HG03196 (cell line): Measurements from ENCODE around the gene FAAP20.

Source experiments
- ATAC-seq: cut with Tn5 transposase; IDR thresholded peaks from one replicate; pipeline ENCODE4 v1.9.1; 2021; ENCODE audit not compliant: unreplicated experiment

Gene FAAP20

DNA sequence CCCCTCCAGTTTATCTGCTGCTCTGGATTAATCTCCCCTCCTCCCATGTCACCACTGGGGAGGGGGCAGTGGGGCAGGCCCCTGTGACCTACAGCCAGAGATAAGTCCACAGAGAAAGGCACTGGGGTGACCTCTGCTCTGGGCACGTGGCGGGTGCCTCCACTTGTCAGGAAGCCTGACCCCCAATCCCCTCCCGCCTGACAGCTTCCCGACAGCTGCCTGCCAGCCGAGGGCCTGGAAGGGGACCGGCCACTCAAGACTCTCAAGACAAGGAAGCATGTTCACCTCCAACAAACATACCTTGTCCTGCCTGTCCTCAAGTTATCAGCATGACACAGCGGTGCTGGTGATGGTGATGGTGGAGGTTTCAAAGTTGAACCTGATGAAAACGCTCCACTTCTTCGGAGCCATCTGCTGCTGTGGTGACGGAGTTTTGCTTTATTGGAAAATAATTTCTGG lies 3.2 kb upstream of the FAAP20 start:
- ATAC-seq = no peak

DNA sequence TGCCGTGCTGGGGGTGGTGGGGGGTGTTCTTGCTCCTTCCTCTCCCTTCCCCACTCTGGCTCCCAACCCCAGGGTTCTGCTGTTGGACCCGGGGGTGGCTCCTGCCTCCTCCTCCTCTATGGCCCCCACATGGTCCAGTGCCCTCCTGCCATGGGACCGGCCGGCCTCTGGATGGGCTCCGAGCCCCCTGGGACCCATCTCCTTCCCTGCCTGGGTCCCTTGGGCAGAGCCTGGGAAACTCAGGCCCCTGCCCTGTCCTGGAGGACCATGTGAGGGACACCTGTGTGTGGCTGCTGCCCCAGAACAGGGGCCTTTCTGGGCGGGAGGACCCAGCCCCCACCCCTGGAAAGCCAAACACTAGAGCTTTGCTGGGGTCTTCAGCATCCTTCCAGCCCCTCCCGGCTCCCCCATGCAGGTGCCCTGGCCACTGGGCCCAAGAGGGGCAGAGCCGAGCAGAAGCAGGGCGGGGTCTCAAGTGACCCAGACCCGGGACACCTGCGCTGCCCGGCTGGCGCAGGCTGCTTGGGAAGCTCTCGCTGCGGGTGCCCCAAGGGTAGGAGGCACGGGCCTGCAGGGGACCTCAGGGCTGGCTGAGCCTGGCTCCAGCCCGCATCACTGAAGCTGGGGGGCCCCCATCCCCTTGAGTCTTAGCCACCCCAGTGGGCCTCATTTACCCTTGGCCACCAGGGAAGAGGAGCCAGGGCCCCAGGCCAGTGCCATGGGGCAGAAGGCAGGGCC lies 2.5 kb upstream of the FAAP20 start:
- no peak for ATAC-seq

DNA sequence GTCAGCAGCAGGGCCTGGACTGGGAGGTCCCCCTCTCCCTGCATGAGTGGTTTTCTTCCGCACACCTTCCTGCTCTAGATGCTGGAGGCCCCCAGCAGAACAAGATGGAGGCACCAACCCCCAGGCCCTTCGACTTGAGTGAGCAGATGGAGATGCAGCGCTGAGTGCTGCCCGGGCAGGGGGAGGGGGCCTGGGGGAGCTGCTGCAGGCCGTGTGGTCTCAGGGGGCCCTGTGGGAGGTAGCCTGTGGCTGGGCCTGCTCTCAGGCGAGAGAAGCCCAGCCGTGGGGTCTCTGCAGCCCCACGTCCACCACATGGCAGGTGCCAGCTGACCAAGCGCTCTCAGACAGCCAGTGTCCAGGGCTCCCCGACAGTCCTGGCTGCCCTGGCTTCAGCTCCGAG lies 1.2 kb upstream of the FAAP20 start:
- no peak for ATAC-seq

DNA sequence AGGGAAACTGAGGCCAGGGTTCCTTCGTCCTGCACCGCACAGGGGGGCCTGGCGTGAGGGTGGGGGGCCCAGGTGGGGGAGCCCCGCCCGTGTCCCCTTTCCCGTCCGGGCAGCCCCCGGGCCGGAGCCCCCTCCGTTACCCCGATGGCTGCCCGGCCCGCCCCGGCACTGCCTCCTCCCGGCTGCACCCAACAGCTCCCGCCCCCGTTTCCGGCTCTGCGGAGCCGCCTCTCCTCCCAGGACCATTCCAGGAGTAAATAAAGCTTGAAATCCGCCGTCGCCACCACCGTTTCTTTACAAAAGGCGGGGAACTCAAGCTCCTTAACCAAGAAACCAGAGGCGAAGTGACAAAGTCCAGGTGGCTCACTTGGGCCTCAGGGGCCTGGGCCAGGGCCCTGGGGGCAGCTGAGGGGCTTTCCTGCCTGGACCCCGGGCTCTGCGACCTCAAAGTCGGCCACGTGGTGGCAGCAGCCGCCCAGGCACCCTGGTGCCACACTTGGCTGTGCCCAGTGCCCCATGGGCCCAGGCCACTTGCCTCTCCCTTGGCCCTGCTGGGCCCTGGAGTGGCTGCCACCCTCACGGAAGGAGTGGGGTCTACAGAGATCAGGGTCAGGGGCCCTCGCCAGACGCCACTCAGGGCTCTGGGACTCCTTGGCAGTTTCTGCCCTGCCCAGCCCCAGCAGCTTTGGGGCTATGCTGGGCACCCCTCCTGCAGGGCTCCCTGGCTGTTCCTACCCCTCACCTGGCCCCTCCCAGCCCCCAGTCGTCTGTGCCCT lies 514 bp upstream of the FAAP20 start:
- ATAC-seq = peak; percentile 57

DNA sequence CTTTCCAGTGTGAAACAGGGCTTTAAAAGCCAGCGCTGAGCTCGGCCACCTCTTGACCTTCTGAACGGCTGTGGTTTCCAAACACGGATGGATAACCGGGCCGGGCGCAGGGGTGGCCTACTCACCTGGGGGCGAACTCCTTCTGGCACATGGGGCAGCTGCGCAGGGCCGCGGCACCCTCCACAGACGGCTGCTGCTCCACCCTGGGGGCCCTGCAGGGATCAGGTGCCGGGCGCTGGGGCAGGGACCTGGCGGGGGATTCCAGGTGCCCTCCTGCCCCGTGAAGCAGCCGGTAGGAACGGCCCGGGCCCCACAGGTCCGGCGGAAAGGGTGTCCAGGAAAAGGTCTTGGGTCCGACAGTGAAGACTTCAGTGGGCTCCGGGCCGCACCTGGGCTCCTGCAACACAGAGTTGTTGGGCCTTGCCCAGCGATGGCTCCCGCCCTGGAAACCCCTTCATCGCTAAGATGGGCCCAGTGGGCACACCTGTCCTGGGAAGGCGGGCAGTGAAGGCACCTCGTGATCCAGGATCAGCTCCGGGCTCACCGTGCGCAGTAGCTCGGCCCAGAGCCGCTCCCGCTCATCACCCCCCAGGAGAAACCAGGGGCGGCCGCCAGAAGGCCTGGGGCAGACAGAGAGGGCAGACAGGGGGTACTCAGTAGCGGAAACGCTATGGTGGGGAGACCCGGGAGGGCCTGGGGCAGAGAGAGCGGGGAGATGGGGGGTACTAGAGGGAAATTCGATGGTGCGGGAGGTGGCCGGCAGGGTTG lies 874 bp downstream of the FAAP20 start:
- no peak for ATAC-seq

DNA sequence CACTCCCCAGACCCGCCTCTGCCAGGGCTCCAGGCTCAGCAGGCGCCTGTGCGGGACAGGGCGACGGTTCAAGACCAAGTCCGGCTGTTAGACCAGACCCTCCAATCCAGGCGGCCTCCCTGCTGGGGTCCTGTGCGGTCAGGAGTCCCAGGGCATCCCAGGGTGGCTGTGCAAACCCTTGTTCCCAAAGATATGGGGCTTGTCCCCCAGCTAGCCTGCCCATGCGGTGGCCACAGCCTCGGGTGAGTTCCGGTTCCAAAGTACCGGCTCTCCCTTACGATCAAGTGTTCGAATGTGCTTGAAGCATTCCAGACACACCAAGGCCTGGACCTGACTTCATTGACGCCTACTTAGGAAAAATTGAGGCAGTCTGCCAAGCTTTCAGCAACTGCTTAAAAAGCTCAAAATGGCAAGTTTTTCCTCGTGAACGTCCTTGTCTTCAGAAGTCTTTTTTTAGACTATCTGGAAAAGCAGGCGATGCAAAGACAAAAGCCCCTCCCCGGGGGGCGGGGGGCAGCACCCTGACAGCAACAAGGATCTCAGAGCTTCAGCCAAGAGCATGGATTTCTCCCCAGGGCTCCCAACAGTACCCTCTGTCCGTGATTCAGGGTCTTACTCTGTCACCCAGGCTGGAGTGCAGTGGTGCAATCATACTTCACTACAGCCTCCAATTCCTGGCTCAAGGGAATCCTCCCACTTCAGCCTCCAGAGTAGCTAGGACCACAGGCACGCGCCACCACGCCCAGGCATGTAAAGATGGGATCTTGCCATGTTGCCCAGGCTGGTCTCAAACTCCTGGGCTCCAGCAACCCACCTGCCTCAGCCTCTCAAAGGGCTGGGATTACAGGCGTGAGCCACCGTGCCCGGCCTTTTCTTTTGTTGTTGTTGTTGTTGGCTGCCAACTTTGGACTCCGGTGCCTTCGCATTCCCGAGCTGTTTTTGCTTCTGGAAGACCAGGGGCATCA lies 2.3 kb downstream of the FAAP20 start:
- ATAC-seq = no peak

DNA sequence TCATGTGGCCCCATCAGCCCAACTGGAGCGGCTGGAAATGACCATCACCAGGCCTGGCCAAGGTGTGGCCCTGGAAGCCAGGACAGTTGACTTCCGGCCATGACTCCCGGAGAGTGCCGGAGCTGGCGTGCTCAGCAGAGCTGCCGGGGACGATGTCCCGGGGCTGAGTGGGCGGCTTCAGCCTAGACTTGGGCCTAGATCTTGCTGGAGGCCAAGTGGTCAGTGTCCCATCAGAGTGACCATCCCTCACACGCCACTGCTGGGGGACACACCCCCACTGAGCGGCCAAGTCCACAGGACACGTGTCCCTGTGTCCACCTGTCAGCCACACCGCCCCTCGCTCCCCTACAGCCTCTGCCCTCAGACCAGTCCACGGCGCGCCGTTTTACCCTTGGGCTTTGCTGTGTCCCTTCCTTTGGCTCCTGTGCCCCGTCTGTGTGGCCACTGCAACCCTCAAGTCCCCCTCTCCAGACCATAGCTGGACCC lies 4.0 kb downstream of the FAAP20 start:
- ATAC-seq = no peak

DNA sequence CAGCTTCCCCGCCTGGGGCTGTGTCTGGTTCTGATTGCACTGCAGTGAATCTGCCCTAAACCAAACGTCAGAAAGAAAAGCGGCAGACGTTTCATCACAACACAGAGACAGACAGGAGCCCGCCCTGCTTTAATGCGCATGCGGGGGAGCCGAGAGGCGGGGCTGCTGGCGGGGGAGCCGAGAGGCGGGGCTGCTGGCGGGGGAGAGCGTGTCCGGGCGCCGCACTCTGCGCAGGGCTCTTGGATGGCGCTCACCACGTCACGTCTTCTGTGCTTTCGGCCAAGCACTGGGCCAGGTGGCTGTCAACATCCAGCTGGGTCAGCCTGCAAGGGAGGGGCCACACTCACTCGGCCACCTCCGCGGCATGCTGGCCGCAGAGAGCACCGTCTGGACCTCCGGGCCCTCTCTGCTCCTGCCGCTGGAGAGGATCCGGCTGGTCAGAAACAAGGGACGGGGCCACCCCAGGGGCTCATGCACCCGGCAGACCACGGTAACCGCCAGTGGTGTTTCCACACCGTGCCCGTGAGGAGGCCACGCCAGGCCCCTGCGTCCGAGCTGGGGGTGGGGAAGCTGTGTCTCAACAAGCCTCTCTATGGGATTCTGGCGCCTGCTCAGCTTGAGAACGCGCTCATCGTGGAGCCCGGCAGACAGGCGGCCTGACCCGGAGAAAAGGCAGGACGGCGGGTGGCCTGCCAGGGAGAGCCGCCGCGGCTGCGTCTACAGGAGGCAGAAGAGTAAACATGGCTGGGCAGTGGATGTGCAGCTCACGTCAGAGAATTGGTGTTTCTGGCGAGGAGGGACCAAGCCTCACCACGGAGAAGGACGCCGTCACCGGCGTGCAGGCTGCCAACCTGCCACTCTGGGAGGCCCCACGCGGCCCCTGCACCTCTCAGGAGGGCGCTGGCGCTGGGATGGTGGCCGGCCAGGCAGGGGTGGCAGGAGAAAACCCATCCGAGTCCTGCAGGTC lies 4.8 kb downstream of the FAAP20 start:
- no peak for ATAC-seq

DNA sequence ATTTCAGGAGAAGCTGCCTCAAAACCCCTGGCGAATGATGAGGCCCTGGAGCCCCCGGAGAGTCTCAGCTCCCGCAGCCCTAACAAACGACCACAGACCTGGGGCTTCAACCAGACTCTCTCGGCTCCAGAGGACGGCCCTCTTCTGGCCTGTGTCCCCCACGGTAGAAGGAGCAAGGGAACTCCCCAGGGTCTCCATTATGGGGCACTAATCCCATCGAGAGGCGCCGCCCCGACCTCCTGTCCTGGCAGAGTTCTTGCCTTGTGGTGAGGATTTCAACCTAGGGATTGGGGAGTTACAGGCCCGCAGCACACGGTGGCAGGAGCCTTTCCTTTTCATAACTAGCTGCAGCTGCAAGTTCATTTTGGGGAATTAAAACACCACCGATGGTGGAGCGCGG lies 6.2 kb downstream of the FAAP20 start:
- ATAC-seq = no peak

DNA sequence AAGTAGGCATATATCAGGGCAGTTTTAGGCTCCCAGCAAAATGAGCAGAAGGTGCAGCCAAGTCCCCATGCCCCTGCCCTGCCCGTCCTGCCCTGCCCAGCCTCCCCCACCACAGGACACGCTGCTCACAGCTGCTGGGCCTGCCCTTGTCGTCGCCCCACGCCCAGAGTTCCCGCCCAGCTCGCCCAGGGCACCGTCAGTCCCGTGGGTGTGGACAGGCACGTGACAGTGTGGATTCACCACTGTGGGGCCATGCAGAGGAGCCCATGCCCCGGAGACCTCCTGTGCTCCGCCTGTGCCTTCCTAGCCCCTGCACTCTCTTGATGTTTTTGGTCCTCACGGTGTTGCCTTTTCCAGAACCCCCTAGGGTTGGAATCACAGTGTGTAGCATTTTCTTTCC lies 7.0 kb downstream of the FAAP20 start:
- ATAC-seq = no peak

DNA sequence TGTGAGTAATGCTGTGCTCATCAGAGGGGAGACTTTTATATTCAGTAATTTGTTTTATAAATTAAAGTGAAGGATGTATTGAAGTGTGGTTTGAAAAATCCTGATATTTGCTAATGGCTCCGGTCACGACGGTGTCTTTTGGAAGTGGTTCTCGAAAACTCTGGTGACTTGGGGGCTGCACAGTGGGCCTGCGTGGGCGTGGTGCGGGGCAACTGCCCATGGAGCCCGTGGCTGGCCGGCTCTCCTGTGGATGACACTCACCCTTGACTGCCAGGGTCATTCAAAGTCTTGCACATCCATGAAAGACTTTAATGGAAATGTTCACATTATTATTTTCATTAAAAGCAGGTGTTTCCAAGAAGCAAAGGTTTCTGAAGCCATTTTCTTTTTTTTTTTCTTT lies 7.7 kb downstream of the FAAP20 start:
- ATAC-seq = no peak

DNA sequence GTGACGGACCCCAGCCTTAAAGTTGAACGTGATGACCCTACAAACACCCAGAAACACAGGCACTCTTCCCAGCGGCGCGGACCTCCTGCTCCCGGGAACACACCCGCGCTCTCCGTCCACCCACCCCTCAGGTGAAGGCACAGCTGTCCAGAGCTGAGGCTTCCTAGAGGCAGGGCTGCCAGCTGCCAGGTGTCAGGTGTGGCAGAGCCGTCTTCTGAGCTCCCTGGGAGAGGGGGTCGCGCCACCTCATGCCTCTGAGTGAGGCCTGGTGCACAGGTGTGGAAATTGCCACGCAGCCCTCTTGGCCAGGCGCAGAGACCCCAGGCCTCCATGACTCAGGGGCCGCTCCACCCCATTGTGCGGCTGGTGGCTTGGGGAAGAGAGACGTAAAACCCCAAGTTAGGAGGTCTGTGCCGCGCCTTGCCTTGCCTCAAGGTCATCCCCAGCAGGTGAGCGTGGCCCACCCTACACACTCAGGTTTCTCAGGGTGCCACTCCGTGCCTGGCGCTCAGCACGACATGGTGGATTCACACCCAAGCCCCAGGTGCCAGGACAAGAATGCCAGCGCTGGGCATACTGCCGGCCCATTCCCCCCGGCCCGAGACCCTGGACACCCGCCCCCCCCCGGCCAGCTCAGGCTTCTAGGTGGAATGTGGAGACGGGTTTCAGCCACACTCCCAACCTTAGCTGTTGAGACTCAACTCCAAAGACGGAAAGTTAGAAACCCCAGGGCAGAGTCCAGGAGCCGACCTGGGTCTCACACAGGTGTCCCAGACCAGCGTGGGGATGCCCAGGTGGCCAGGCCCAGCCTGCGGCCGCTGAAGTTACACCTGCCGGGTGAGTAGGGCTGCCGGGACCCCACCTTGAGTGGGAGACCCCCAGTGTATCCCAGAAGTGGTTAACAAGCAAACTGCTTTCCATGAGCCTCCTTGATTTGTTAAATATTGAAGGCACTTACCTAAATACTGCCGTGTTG lies 8.4 kb downstream of the FAAP20 start:
- ATAC-seq = no peak

DNA sequence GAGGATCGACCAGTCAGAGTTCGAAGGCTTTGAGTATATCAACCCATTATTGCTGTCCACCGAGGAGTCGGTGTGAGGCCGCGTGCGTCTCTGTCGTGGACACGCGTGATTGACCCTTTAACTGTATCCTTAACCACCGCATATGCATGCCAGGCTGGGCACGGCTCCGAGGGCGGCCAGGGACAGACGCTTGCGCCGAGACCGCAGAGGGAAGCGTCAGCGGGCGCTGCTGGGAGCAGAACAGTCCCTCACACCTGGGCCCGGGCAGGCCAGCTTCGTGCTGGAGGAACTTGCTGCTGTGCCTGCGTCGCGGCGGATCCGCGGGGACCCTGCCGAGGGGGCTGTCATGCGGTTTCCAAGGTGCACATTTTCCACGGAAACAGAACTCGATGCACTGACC lies 9.6 kb downstream of the FAAP20 start:
- no peak for ATAC-seq

DNA sequence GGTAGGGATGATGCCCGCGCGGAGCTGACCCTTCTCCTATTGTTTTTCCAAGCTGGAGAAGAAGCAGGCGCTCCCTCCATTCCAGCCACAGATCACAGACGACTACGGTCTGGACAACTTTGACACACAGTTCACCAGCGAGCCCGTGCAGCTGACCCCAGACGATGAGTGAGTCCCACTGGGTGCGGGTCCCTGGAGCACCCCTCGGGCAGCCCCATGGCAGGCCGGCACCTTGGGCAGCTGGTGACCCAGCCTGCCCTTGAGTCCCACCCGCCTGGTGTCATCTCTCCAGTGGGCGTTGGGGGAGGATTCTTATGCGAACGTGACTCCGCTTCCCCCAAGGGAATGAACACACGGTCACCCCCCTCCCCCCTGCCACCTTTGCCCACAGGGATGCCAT lies 10.0 kb downstream of the FAAP20 start:
- no peak for ATAC-seq

DNA sequence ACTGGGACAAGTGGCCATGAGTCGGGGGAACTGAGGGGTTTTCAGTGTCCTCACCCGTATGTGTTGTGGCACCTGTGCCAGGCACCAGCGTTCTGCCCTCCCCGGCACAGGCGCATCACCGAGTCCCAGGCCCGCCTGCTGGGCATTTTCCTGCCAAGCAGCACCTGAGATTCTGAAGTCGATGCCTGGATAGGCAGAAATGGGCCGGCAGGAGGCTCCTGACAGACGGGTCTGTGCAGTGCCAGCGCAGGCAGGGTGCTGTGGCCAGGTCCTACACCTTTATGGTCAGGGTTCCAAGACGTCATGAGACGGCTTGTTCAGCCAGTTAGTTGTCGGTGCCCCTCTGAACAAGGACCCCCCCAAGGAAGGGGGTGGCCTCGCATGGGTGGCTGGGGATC lies 10.6 kb downstream of the FAAP20 start:
- no peak for ATAC-seq

DNA sequence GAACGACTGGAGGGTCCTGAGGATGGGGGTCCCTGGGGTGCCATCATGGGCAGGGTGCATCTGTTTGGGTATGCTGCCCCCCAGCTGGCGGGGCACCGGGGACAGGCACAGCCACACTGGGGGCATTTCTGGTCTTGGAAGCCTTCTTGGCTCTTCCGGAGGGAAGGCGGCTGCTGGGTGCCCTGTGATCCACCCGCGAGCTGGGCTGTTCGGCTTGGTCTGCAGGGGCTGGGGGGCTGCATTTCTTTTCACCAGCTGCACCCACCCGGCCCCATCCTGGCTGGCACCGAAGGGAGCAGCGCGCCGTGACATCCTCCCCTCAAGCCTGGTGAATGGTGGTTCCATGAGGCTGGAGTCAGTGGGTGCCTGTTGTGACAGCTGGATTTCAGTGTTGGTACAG lies 12.2 kb downstream of the FAAP20 start:
- no peak for ATAC-seq

DNA sequence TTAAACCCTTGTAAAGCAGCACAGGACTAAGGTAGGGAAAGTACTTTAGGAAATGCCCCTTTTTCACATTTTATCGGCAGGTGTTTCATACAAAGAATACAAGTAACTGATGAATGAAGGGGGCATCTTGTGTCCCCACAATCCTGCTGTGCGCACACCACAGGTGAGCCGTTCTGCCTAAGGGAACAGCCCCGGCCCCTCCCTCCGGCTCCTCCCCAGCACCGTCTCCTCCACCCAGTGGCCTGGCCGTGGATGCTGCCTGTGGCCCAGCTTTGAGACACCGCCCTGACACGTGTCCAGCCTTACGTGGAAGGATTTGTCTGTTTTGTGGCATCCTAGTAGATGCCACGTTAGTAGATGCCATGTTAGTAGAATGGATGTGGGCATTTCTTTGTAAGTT lies 12.8 kb downstream of the FAAP20 start:
- ATAC-seq = no peak

DNA sequence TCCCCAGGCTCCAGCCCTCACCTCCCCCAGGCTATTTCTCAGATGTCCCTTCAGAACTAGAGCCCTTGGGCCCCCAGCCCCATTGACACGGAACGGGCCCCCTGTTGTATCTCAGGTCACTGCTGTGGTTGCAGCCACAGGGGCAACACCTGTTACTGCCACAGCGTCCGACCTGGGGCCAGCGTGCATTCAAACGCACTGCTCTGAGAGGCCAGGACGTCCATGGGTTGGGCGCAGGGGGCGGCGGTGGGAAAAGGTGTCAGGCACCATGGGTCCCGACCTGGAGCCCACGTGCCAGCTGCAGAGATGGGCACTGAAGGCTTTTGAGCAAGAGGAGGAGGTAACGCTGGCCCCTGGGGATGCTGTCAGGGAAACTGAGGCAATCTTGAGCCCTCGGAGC lies 13.3 kb downstream of the FAAP20 start:
- ATAC-seq = no peak
